ENCODE results near the gene TRIM52. TPM values are rescaled to one million over a fixed set of nuclear protein-coding genes. Genes with fewer than 3 reads are reported as not detected.

Gene TRIM52
- total and polyA plus RNA-seq, 2 of the 4 experiments (the other 2 are of a cell fraction): 2.3 to 6.9 TPM

- TF ChIP-seq MXI1 (IDR thresholded peaks at IDR 0.05; ENCODE audit: borderline replicate concordance, low read depth, low read length) (0 out of 2 replicates have a peak, but pooled peaks have one; percentile 14), BHLHE40 (IDR thresholded peaks at IDR 0.05; ENCODE audit: low read depth, low read length) (no peak), MAZ (IDR thresholded peaks at IDR 0.05; ENCODE audit: borderline replicate concordance, low read depth, low read length) (0 out of 2 replicates have a peak, but pooled peaks have one; percentile 44), POLR2A (IDR thresholded peaks at IDR 0.05; ENCODE audit: low read depth, low read length) (peak; percentile 69), ELK1 (IDR thresholded peaks at IDR 0.05; ENCODE audit: borderline replicate concordance, low read depth, low read length) (no peak), FOS (IDR thresholded peaks at IDR 0.05; ENCODE audit: low read depth, low read length) (no peak)
- Histone ChIP-seq H4K8ac (ENCODE audit: low read depth in 2 of 2, low read length in 2 of 2) (peak overlapping the region; percentile 76 to 94), H3K9ac (ENCODE audit: low read depth, low read length) (peak overlapping the region; percentile 96), H4K20me1 (ENCODE audit: insufficient read depth, low read length) (peaks cover 23% of the 10 kb centered on the region), H3K9me1 (ENCODE audit: insufficient read depth, low read length) (peaks cover 7% of the 10 kb centered on the region), H3K27me3 (ENCODE audit: control insufficient read depth, insufficient read depth, low read length) (no peaks in the 10 kb centered on the region), H3K27ac (ENCODE audit: insufficient read depth, low read length) (peak overlapping the region; percentile 97), H4K5ac (ENCODE audit: low read depth, low read length) (peak overlapping the region; percentile 93), H3K4me1 (ENCODE audit: control insufficient read depth, insufficient read depth, low read length) (peaks cover 2% of the 10 kb centered on the region; the same call in 1 of the 2 replicates), H3K14ac (replicated peaks; ENCODE audit: low read depth, low read length) (peak overlapping the region; percentile 97), H2BK20ac (ENCODE audit: low read depth, low read length) (no peak overlapping the region), H2BK5ac (ENCODE audit: low read depth, low read length, poor library complexity, severe bottlenecking) (peak overlapping the region; percentile 91), H2BK15ac (ENCODE audit: low read depth, low read length) (no peak overlapping the region), H2AK5ac (ENCODE audit: low read depth, low read length) (peak overlapping the region; percentile 65), H3K18ac (ENCODE audit: low read depth, low read length) (peak overlapping the region; percentile 70; the same call in 1 of the 2 replicates), H3K9me3 (ENCODE audit: control insufficient read depth, insufficient read depth, low read length) (no peaks in the 10 kb centered on the region), H3K79me1 (ENCODE audit: low read depth in 1 of 2, low read length in 2 of 2) (peaks cover 8 to 53% of the 10 kb centered on the region in 2 experiments; a peak in 3 of 4 replicates), H2AFZ (replicated peaks; ENCODE audit: low read length, poor library complexity) (peak overlapping the region; percentile 93), H2AK9ac (replicated peaks; ENCODE audit: low read depth, low read length, poor library complexity) (peak overlapping the region; percentile 98), H3K56ac (ENCODE audit: extremely low read depth, insufficient read depth, low read length) (peak overlapping the region; percentile 84), H2BK120ac (ENCODE audit: low read depth, low read length) (peak overlapping the region; percentile 40; the same call in 1 of the 2 replicates), H3K36me3 (ENCODE audit: control insufficient read depth, insufficient read depth, low read length) (peaks cover 7% of the 10 kb centered on the region; the same call in 1 of the 2 replicates), H3K4ac (ENCODE audit: low read depth, low read length) (peak overlapping the region; percentile 77), H3K4me2 (ENCODE audit: low read depth, low read length) (peak overlapping the region; percentile 76), H3K4me3 (ENCODE audit: insufficient read depth, low read depth, low read length) (peak overlapping the region; percentile 95), H3K23ac (ENCODE audit: low read depth, low read length) (peak overlapping the region; percentile 75; the same call in 1 of the 2 replicates), H4K91ac (ENCODE audit: insufficient read depth, low read depth, low read length) (peak overlapping the region; percentile 64)
- DNase-seq: peak; percentile 50
- dilution Hi-C loops (cut with HindIII; ENCODE audit: low sequenced_read_pairs, unreplicated experiment): no loop called here
- intact Hi-C loops (cut with micrococcal nuclease): loop anchor here (1.0 to 5.0 kb wide), 2 partner anchors 15 to 74 kb away; no protein-coding TSS in a partner anchor
- 1% methylated on average over 22 of the region's 59 CpGs; no CpG with 5 or more reads in 1 of the 2 experiments for WGBS, 2 experiments (ENCODE audit: extremely low coverage in 2 of 2, insufficient read length in 1 of 2)
- in situ Hi-C loops (cut with MboI; ENCODE audit: low sequenced_read_pairs): no loop called here
- ChIA-PET CTCF (interaction anchor here (1.3 to 1.4 kb wide), 2 partner anchors 10 to 19 kb away, joined by 3 to 5 read pairs; no protein-coding TSS in a partner anchor), POLR2A (ENCODE audit: unreplicated experiment) (interaction anchor here (0.7 kb wide), 1 partner anchor 1687 kb away, joined by 3 read pairs; no protein-coding TSS in a partner anchor)
- peak; percentile 71 for ATAC-seq (ENCODE audit: low read depth)
- no TSS peak for BruUV-seq (replicated peaks)
These were observed 542 bp upstream of the TRIM52 start for GRCh38 chr5:181261320-181262049.

Measured in IMR-90 (cell line).